Measurements from ENCODE around the gene MRPL20.
A peak's percentile ranks its signal among the peaks of the same experiment; 100 is the strongest.
"Not testable (repeated sequence)": the region's sequence is repeated elsewhere in the genome, so short reads cannot be mapped to it uniquely, and the experiment has no call there.

The MRPL20 gene

GRCh38 chr1:1403653-1404052 lies 3.4 kb downstream of the MRPL20 start:
- no peak for DNase-seq

GRCh38 chr1:1402901-1403392 lies 4.1 kb downstream of the MRPL20 start:
- DNase-seq: not testable (repeated sequence)

GRCh38 chr1:1402072-1402900 lies 4.8 kb downstream of the MRPL20 start:
- DNase-seq: peak; percentile 4

GRCh38 chr1:1401457-1402010 lies 5.6 kb downstream of the MRPL20 start:
- DNase-seq: no peak

GRCh38 chr1:1400576-1401456 lies 6.3 kb downstream of the MRPL20 start:
- no peak for DNase-seq

GRCh38 chr1:1399872-1400575 lies 7.1 kb downstream of the MRPL20 start:
- no peak for DNase-seq

GRCh38 chr1:1399187-1399871 lies 7.8 kb downstream of the MRPL20 start, which contains the start of gene CCNL2:
Gene CCNL2 (minus strand): TSS chr1:1399335. CDS start chr1:1399306, 29 bp downstream.
- peak; percentile 98 for DNase-seq

GRCh38 chr1:1398677-1399186 lies 8.4 kb downstream of the MRPL20 start:
- no peak for DNase-seq

- DNase-seq: peak; percentile 11
These were observed 9.1 kb downstream of the MRPL20 start for GRCh38 chr1:1397839-1398523.

GRCh38 chr1:1395166-1395565 lies 11.9 kb downstream of the MRPL20 start:
- DNase-seq: no peak

- DNase-seq: no peak
These were observed 13.0 kb downstream of the MRPL20 start for GRCh38 chr1:1394116-1394515.

- DNase-seq: no peak
These were observed 13.7 kb downstream of the MRPL20 start for GRCh38 chr1:1393428-1393827.

GRCh38 chr1:1393014-1393413 lies 14.1 kb downstream of the MRPL20 start:
- DNase-seq: no peak

GRCh38 chr1:1391225-1391624 lies 15.9 kb downstream of the MRPL20 start:
- no peak for DNase-seq

- DNase-seq: no peak
These were observed 16.4 kb downstream of the MRPL20 start for GRCh38 chr1:1390675-1391074.

- no peak for DNase-seq
These were observed 19.0 kb downstream of the MRPL20 start for GRCh38 chr1:1388078-1388472.

GRCh38 chr1:1387098-1388077 lies 19.7 kb downstream of the MRPL20 start:
- DNase-seq: no peak

- DNase-seq: no peak
These were observed 21.2 kb downstream of the MRPL20 start for GRCh38 chr1:1385931-1386330.

GRCh38 chr1:1385339-1385738 lies 21.8 kb downstream of the MRPL20 start:
- not testable (repeated sequence) for DNase-seq

- DNase-seq: no peak
These were observed 25.8 kb downstream of the MRPL20 start for GRCh38 chr1:1381294-1381693.
